ENCODE measurements around the gene TRPM7. TPM values are rescaled to one million over a fixed set of nuclear protein-coding genes. Genes with fewer than 3 reads are reported as not detected.
A peak's percentile ranks its signal among the peaks of the same experiment; 100 is the strongest.

Gene TRPM7
- polyA plus RNA-seq (2013), result 23.5 and 24.5 TPM in 2 replicates

DNA sequence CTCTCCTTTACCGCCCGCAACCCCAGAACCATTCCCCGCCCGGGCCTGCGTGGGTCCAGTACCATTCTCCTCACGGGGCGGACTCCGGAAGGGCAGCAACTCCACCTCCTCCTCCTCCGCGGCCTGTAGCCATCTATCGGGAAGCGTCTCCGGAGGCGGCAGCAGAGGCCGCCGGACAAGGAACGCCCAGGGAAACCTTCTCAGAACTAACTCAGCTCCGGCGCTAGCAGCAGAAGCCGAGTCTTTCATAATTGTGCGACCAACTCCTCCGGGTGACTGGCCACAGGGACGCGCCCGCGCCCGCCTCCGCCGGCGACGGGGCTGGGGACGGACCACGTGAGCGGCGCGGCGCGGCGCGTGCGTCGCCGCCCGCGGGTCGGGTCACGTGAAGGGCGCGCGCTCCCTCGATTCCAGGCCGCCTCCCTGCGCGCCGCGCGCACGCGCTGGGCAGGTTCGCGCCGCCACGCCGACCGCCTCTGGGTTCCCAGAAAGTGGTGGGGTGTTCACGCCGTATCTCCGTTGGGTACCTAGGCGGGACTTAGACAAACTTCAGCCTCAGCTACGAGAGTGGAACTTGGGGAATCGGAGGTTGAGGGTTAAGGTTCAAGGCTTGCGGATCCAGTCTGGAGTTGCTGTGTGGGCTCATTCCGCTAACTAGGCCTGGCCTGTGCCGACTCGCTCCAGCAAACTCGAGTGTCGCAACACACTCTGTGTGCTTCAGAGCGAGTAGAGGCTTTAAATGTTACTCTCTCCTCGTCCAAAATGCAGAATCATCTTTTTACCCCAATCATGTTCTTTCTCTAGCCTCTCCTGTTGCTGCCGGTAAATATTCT lies at the start of gene TRPM7:
Gene TRPM7, minus strand, starts transcription at position 329 of the 833 bp plus-strand sequence. Its CDS starts 264 bp downstream, at position 65.
- Histone ChIP-seq H3K23ac (ENCODE audit: low read length) (no peak within 1 kb of the TSS), H3K4me1 (ENCODE audit: control insufficient read depth in 1 of 2, insufficient read depth in 2 of 2, low read length in 2 of 2) (peaks cover 0 to 8% of the 10 kb centered on the region in 2 experiments), H2BK5ac (ENCODE audit: low read depth, low read length, poor library complexity) (peak within 1 kb of the TSS; percentile 71), H2AFZ (ENCODE audit: insufficient read depth, low read length, poor library complexity) (peak within 1 kb of the TSS; percentile 68), H3K4ac (ENCODE audit: low read depth, low read length) (peak within 1 kb of the TSS; percentile 90), H3K18ac (ENCODE audit: low read length) (peak within 1 kb of the TSS; percentile 96), H3K79me1 (ENCODE audit: low read length) (peaks cover 11% of the 10 kb centered on the region), H4K12ac (ENCODE audit: low read depth, low read length) (peak within 1 kb of the TSS; percentile 75), H4K91ac (ENCODE audit: low read depth, low read length) (peak within 1 kb of the TSS; percentile 91), H2BK120ac (ENCODE audit: insufficient read depth, low read length, poor library complexity) (peak within 1 kb of the TSS; percentile 83), H2BK12ac (ENCODE audit: low read length) (peak within 1 kb of the TSS; percentile 21), H3K14ac (ENCODE audit: low read length) (peak within 1 kb of the TSS; percentile 95), H3K9ac (ENCODE audit: low read length) (peak within 1 kb of the TSS; percentile 92), H2AK5ac (ENCODE audit: low read length) (peak within 1 kb of the TSS; percentile 77), H3K27ac (ENCODE audit: low read depth, low read length) (peak within 1 kb of the TSS; percentile 92), H3K27me3 (ENCODE audit: insufficient read depth, low read length) (no peaks in the 10 kb centered on the region), H3K4me3 (ENCODE audit: low read depth, low read length) (peak within 1 kb of the TSS; percentile 92), H4K8ac (ENCODE audit: low read depth, low read length) (peak within 1 kb of the TSS; percentile 90), H3K9me3 (ENCODE audit: insufficient read depth, low read depth, low read length) (no peaks in the 10 kb centered on the region), H3K4me2 (ENCODE audit: low read length) (peak within 1 kb of the TSS; percentile 94), H3K79me2 (ENCODE audit: control insufficient read depth, insufficient read depth, low read length, poor library complexity) (peaks cover 23% of the 10 kb centered on the region), H3K36me3 (ENCODE audit: control insufficient read depth in 1 of 2, insufficient read depth in 2 of 2, low read length in 2 of 2) (peaks cover 6 to 10% of the 10 kb centered on the region in 2 experiments)
- peak; percentile 81 to 93 for DNase-seq
- WGBS (ENCODE audit: extremely low coverage, insufficient coverage, insufficient read length), result no CpG with 5 or more reads among the region's 80 CpGs

- Histone ChIP-seq H3K9me3 (ENCODE audit: insufficient read depth, low read depth, low read length) (no peaks in the 10 kb centered on the region), H3K9ac (ENCODE audit: low read length) (no peak overlapping the region), H3K14ac (ENCODE audit: low read length) (no peak overlapping the region), H3K27me3 (ENCODE audit: insufficient read depth, low read length) (no peaks in the 10 kb centered on the region), H2BK5ac (ENCODE audit: low read depth, low read length, poor library complexity) (no peak overlapping the region), H3K27ac (ENCODE audit: low read depth, low read length) (no peak overlapping the region), H4K8ac (ENCODE audit: low read depth, low read length) (no peak overlapping the region), H2AK5ac (ENCODE audit: low read length) (no peak overlapping the region), H2BK120ac (ENCODE audit: insufficient read depth, low read length, poor library complexity) (no peak overlapping the region), H3K79me1 (ENCODE audit: low read length) (no peaks in the 10 kb centered on the region), H3K4me2 (ENCODE audit: low read length) (no peak overlapping the region), H3K18ac (ENCODE audit: low read length) (no peak overlapping the region), H3K4me1 (ENCODE audit: control insufficient read depth in 1 of 2, insufficient read depth in 2 of 2, low read length in 2 of 2) (no peaks in the 10 kb centered on the region), H4K12ac (ENCODE audit: low read depth, low read length) (no peak overlapping the region), H3K23ac (ENCODE audit: low read length) (no peak overlapping the region), H3K79me2 (ENCODE audit: control insufficient read depth, insufficient read depth, low read length, poor library complexity) (no peaks in the 10 kb centered on the region), H3K4ac (ENCODE audit: low read depth, low read length) (no peak overlapping the region), H2BK12ac (ENCODE audit: low read length) (no peak overlapping the region), H2AFZ (ENCODE audit: insufficient read depth, low read length, poor library complexity) (no peak overlapping the region), H4K91ac (ENCODE audit: low read depth, low read length) (no peak overlapping the region), H3K36me3 (ENCODE audit: control insufficient read depth in 1 of 2, insufficient read depth in 2 of 2, low read length in 2 of 2) (peaks cover 3 to 13% of the 10 kb centered on the region in 2 experiments), H3K4me3 (ENCODE audit: low read depth, low read length) (no peak overlapping the region)
- no CpG with 5 or more reads among the region's 4 CpGs for WGBS (ENCODE audit: extremely low coverage, insufficient coverage, insufficient read length)
- DNase-seq, result no peak
These were observed 48.6 kb upstream of the TRPM7 start for GRCh38 chr15:50735156-50735555.

- H3K27ac ChIP-seq (ENCODE audit: low read depth, low read length), result no peak overlapping the region
- no peaks in the 10 kb centered on the region for H3K79me1 ChIP-seq (ENCODE audit: low read length)
- H3K9me3 ChIP-seq (ENCODE audit: insufficient read depth, low read depth, low read length), result no peaks in the 10 kb centered on the region
- no peaks in the 10 kb centered on the region for H3K79me2 ChIP-seq (ENCODE audit: control insufficient read depth, insufficient read depth, low read length, poor library complexity)
- no peak overlapping the region for H2AFZ ChIP-seq (ENCODE audit: insufficient read depth, low read length, poor library complexity)
- H2AK5ac ChIP-seq (ENCODE audit: low read length), result no peak overlapping the region
- H4K8ac ChIP-seq (ENCODE audit: low read depth, low read length), result no peak overlapping the region
- no peak overlapping the region for H3K14ac ChIP-seq (ENCODE audit: low read length)
- no peak overlapping the region for H2BK120ac ChIP-seq (ENCODE audit: insufficient read depth, low read length, poor library complexity)
- no peak overlapping the region for H2BK5ac ChIP-seq (ENCODE audit: low read depth, low read length, poor library complexity)
- peaks cover 10 to 11% of the 10 kb centered on the region in 2 experiments for H3K36me3 ChIP-seq (ENCODE audit: control insufficient read depth in 1 of 2, insufficient read depth in 2 of 2, low read length in 2 of 2)
- no peak overlapping the region for H3K9ac ChIP-seq (ENCODE audit: low read length)
- H2BK12ac ChIP-seq (ENCODE audit: low read length), result no peak overlapping the region
- H3K4me3 ChIP-seq (ENCODE audit: low read depth, low read length), result no peak overlapping the region
- H3K27me3 ChIP-seq (ENCODE audit: insufficient read depth, low read length), result no peaks in the 10 kb centered on the region
- DNase-seq, result no peak
- H3K18ac ChIP-seq (ENCODE audit: low read length), result no peak overlapping the region
- H3K4ac ChIP-seq (ENCODE audit: low read depth, low read length), result no peak overlapping the region
- no peak overlapping the region for H4K91ac ChIP-seq (ENCODE audit: low read depth, low read length)
- H3K23ac ChIP-seq (ENCODE audit: low read length), result no peak overlapping the region
- no CpG with 5 or more reads among the region's 1 CpG for WGBS (ENCODE audit: extremely low coverage, insufficient coverage, insufficient read length)
- no peak overlapping the region for H3K4me2 ChIP-seq (ENCODE audit: low read length)
- no peaks in the 10 kb centered on the region for H3K4me1 ChIP-seq (ENCODE audit: control insufficient read depth in 1 of 2, insufficient read depth in 2 of 2, low read length in 2 of 2)
- H4K12ac ChIP-seq (ENCODE audit: low read depth, low read length), result no peak overlapping the region
These were observed 39.7 kb upstream of the TRPM7 start for GRCh38 chr15:50726315-50726714.

- no peak overlapping the region for H3K4ac ChIP-seq (ENCODE audit: low read depth, low read length)
- no peak overlapping the region for H4K91ac ChIP-seq (ENCODE audit: low read depth, low read length)
- no peak overlapping the region for H4K8ac ChIP-seq (ENCODE audit: low read depth, low read length)
- H2BK12ac ChIP-seq (ENCODE audit: low read length), result no peak overlapping the region
- H4K12ac ChIP-seq (ENCODE audit: low read depth, low read length), result no peak overlapping the region
- H3K27me3 ChIP-seq (ENCODE audit: insufficient read depth, low read length), result no peaks in the 10 kb centered on the region
- no peak overlapping the region for H2BK120ac ChIP-seq (ENCODE audit: insufficient read depth, low read length, poor library complexity)
- no peak overlapping the region for H2AK5ac ChIP-seq (ENCODE audit: low read length)
- no peaks in the 10 kb centered on the region for H3K79me2 ChIP-seq (ENCODE audit: control insufficient read depth, insufficient read depth, low read length, poor library complexity)
- H3K23ac ChIP-seq (ENCODE audit: low read length), result no peak overlapping the region
- no peak overlapping the region for H3K4me2 ChIP-seq (ENCODE audit: low read length)
- no peak overlapping the region for H2BK5ac ChIP-seq (ENCODE audit: low read depth, low read length, poor library complexity)
- H3K27ac ChIP-seq (ENCODE audit: low read depth, low read length), result no peak overlapping the region
- no CpG with 5 or more reads among the region's 1 CpG for WGBS (ENCODE audit: extremely low coverage, insufficient coverage, insufficient read length)
- H3K4me1 ChIP-seq (ENCODE audit: control insufficient read depth in 1 of 2, insufficient read depth in 2 of 2, low read length in 2 of 2), result no peaks in the 10 kb centered on the region
- peaks cover 8 to 11% of the 10 kb centered on the region in 2 experiments for H3K36me3 ChIP-seq (ENCODE audit: control insufficient read depth in 1 of 2, insufficient read depth in 2 of 2, low read length in 2 of 2)
- no peaks in the 10 kb centered on the region for H3K9me3 ChIP-seq (ENCODE audit: insufficient read depth, low read depth, low read length)
- no peak overlapping the region for H3K18ac ChIP-seq (ENCODE audit: low read length)
- H2AFZ ChIP-seq (ENCODE audit: insufficient read depth, low read length, poor library complexity), result no peak overlapping the region
- DNase-seq, result no peak
- no peak overlapping the region for H3K14ac ChIP-seq (ENCODE audit: low read length)
- no peak overlapping the region for H3K9ac ChIP-seq (ENCODE audit: low read length)
- no peak overlapping the region for H3K4me3 ChIP-seq (ENCODE audit: low read depth, low read length)
- H3K79me1 ChIP-seq (ENCODE audit: low read length), result no peaks in the 10 kb centered on the region
These were observed 32.1 kb upstream of the TRPM7 start for GRCh38 chr15:50718700-50719125.
